SIG-M5 treated with dmso at 0.1 percent for 504 hours (cell line): ENCODE results near the gene PODXL2.

Experiments used
- DNase-seq: peaks from one replicate; lab custom pipeline; 2025; ENCODE audit not compliant: unreplicated experiment; lab: John Stamatoyannopoulos, UW

Gene PODXL2

GRCh38 chr3:127628426-127628787, 578 bp upstream of the PODXL2 start:
- DNase-seq, result no peak

- DNase-seq, result peak; percentile 63
Measured at GRCh38 chr3:127629467-127630403, 750 bp downstream of the PODXL2 start.

- DNase-seq, result no peak
Measured at GRCh38 chr3:127630811-127631714, 2.1 kb downstream of the PODXL2 start.

- no peak for DNase-seq
Measured at GRCh38 chr3:127632035-127632820, 3.2 kb downstream of the PODXL2 start.

GRCh38 chr3:127634653-127635052, 5.7 kb downstream of the PODXL2 start:
- DNase-seq, result no peak

GRCh38 chr3:127637546-127637945, 8.6 kb downstream of the PODXL2 start:
- peak; percentile 55 for DNase-seq

GRCh38 chr3:127637971-127638370, 9.0 kb downstream of the PODXL2 start:
- no peak for DNase-seq

GRCh38 chr3:127639173-127640041, 10.4 kb downstream of the PODXL2 start:
- DNase-seq, result no peak

GRCh38 chr3:127640042-127640355, 11.0 kb downstream of the PODXL2 start:
- DNase-seq, result no peak

- no peak for DNase-seq
Measured at GRCh38 chr3:127644641-127645370, 15.8 kb downstream of the PODXL2 start.

- DNase-seq, result no peak
Measured at GRCh38 chr3:127645371-127646015, 16.5 kb downstream of the PODXL2 start.

GRCh38 chr3:127646501-127647046, 17.6 kb downstream of the PODXL2 start:
- no peak for DNase-seq

GRCh38 chr3:127647166-127647844, 18.3 kb downstream of the PODXL2 start:
- no peak for DNase-seq

GRCh38 chr3:127647845-127648204, 18.8 kb downstream of the PODXL2 start:
- no peak for DNase-seq

GRCh38 chr3:127650236-127650635, 21.3 kb downstream of the PODXL2 start:
- DNase-seq, result no peak

- no peak for DNase-seq
Measured at GRCh38 chr3:127651516-127652172, 22.7 kb downstream of the PODXL2 start.

- peak; percentile 43 for DNase-seq
Measured at GRCh38 chr3:127652246-127652995, 23.4 kb downstream of the PODXL2 start.
